HepG2 (cell line): Measurements from ENCODE around the gene RAC3. TPM values are rescaled to one million over a fixed set of nuclear protein-coding genes. Genes with fewer than 3 reads are reported as not detected.
A peak's percentile ranks its signal among the peaks of the same experiment; 100 is the strongest.

Source experiments
- HDAC6 ChIP-seq: fragments of 200-600 bp; sonication (generic); IDR thresholded peaks from 2 replicates; pipeline ENCODE4 v1.7.0; 2017; ENCODE audit warnings: mild to moderate bottlenecking, antibody characterized with exemption, low read length, low read depth
- HNRNPLL ChIP-seq: fragments of 200-400 bp; formaldehyde crosslinking; IDR thresholded peaks from 2 replicates; pipeline ENCODE4 v1.6.1; 2017; ENCODE audit warnings: mild to moderate bottlenecking, low read depth, low read length; ENCODE audit not compliant: poor library complexity, severe bottlenecking
- LCORL ChIP-seq, 2 experiments: fragments of 450-650 bp in 1 of 2; sonication (generic) in 1 of 2; formaldehyde crosslinking in 1 of 2; IDR thresholded peaks; 2 replicates each; pipeline versions ENCODE4 v1.5.0 to v1.6.1; 2017 to 2020; ENCODE audit warnings: antibody characterized with exemption in 1 of 2, missing genetic modification reagents in 1 of 2
- MEIS2 ChIP-seq: sonication (generic); formaldehyde crosslinking; IDR thresholded peaks from 2 replicates; pipeline ENCODE4 v1.9.0; 2021; ENCODE audit warnings: mild to moderate bottlenecking, missing genetic modification reagents
- NCOA1 ChIP-seq: sonication (generic); formaldehyde crosslinking; IDR thresholded peaks from 2 replicates; pipeline ENCODE4 v1.9.0; 2021; ENCODE audit warnings: missing genetic modification reagents
- NONO ChIP-seq, 2 experiments: fragments of 450-650 bp in 1 of 2; sonication (generic) in 1 of 2; formaldehyde crosslinking in 1 of 2; IDR thresholded peaks in 1 of 2; conservative IDR thresholded peaks in 1 of 2; 2 replicates each; pipeline versions ENCODE4 v1.6.1 to v1.8.0; 2017 to 2022; ENCODE audit warnings: mild to moderate bottlenecking in 1 of 2, missing genetic modification reagents in 1 of 2, moderate library complexity in 1 of 2
- POLR2AphosphoS5 ChIP-seq: IDR thresholded peaks from 2 replicates; pipeline ENCODE4 v1.6.1; 2012; ENCODE audit warnings: low read depth, low read length
- PRPF4 ChIP-seq: fragments of 200-400 bp; formaldehyde crosslinking; IDR thresholded peaks from 2 replicates; pipeline ENCODE4 v1.6.1; 2016; ENCODE audit warnings: low read length, low read depth; ENCODE audit not compliant: poor library complexity, severe bottlenecking
- SMAD3 ChIP-seq: sonication (generic); formaldehyde crosslinking; IDR thresholded peaks from 2 replicates; pipeline ENCODE4 v1.4.0; 2020; ENCODE audit warnings: missing genetic modification reagents
- SOX13 ChIP-seq, 3 experiments: fragments of 450-650 bp in 1 of 3; sonication (generic) in 1 of 3; formaldehyde crosslinking in 1 of 3; IDR thresholded peaks in 2 of 3; conservative IDR thresholded peaks in 1 of 3; 2 replicates each; pipeline versions ENCODE4 v1.5.0 to v1.6.1; 2016 to 2020; ENCODE audit warnings: antibody characterized with exemption in 1 of 3, mild to moderate bottlenecking in 1 of 3, missing compliant biosample characterization in 1 of 3, missing genetic modification reagents in 1 of 3, moderate library complexity in 1 of 3
- TAF1 ChIP-seq: sonication (generic); formaldehyde crosslinking; IDR thresholded peaks from 2 replicates; pipeline ENCODE4 v1.4.0; 2020; ENCODE audit warnings: missing genetic modification reagents
- TEAD2 ChIP-seq: sonication (generic); formaldehyde crosslinking; IDR thresholded peaks from 2 replicates; pipeline ENCODE4 v1.9.0; 2021; ENCODE audit warnings: missing genetic modification reagents
- ZNF737 ChIP-seq: sonication (generic); formaldehyde crosslinking; IDR thresholded peaks from 2 replicates; pipeline ENCODE4 v1.5.0; 2020; ENCODE audit warnings: missing genetic modification reagents, mild to moderate bottlenecking, borderline replicate concordance
- ZNF749 ChIP-seq: sonication (generic); formaldehyde crosslinking; IDR thresholded peaks from 2 replicates; pipeline ENCODE4 v1.8.0; 2022; ENCODE audit warnings: mild to moderate bottlenecking, missing genetic modification reagents, moderate library complexity, borderline replicate concordance
- ZSCAN21 ChIP-seq: sonication (generic); formaldehyde crosslinking; IDR thresholded peaks from 2 replicates; pipeline ENCODE4 v1.8.0; 2022; ENCODE audit warnings: mild to moderate bottlenecking, missing genetic modification reagents, moderate library complexity, borderline replicate concordance
- polyA plus RNA-seq, 8 experiments: library from polyadenylated mRNA; depleted of rRNA in 3 of 8; stranded (reverse) in 7 of 8; unstranded in 1 of 8; fragments of >200 nt; fragmentation: Illumina TruSeq in 4 of 8; extraction: Trizol in 4 of 8; gene quantifications; 2 replicates each; pipeline versions ENCODE4 v1.2.1 to v1.2.3, GENCODE V29; 2011 to 2016; ENCODE audit warnings: low read depth in 4 of 8, missing spikeins in 1 of 8, mixed read lengths in 1 of 8; ENCODE audit not compliant: insufficient read depth in 1 of 8
- total RNA-seq, 5 experiments: library from RNA; depleted of rRNA; stranded (reverse); fragments of >200 nt; fragmentation: Illumina TruSeq; extraction: Trizol; gene quantifications; 2 replicates each; pipeline ENCODE4 v1.2.3, GENCODE V29; 2016; ENCODE audit warnings: low read depth in 1 of 5
- TF ChIP-seq, protein P1 (sequence below): sonication (generic); formaldehyde crosslinking; IDR thresholded peaks from 2 replicates; pipeline ENCODE4 v1.4.0; 2020; ENCODE audit warnings: missing genetic modification reagents
- TF ChIP-seq, protein P2 (sequence below): sonication (generic); formaldehyde crosslinking; IDR thresholded peaks from 2 replicates; pipeline ENCODE4 v1.5.0; 2020; ENCODE audit warnings: mild to moderate bottlenecking, missing genetic modification reagents, borderline replicate concordance

Gene RAC3
- total and polyA plus RNA-seq, 2 of the 13 experiments (the other 11 are each of a cell fraction or from before 2014, with no cell fraction given), result 10.5 to 21.3 TPM

DNA sequence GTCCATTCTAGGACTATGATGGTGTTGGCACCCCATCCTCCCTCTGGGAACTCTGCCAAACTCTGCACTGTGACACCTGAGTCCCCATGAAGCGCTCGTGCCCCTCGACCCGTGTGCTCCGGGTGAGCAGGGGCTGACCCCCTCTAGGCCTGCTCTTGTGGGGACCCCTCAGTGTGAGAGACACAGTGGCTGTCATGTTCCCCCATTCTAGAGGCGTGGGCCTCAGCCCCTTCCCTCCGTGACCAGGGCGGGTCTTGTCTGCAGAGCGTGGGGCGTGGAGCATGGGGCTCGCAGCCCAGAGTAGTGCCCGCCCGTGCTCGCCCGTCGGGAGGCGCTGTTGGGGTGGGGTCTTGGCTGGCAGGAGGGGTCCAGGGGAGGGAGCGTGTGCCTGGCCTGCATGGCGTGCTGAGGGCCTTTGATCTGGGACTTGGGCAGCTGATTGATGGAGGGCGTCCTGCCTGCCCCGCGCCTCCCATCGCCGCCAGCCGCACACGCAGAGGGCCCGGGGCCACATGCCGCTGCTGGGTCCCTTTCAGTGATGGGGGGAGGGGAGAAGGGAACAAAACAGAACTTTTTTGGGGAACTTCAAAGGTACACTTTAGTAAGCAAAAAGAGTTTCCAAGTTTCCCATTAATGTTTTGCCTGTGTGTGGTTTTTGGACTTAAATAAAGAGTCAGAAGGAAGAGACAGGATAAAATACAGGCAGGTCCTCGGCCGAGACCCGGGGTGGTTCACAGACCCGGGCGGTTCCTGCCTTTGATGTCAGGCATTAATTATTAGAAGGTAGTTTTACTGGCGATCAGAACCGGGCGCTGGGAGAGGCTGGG lies 31.3 kb upstream of the RAC3 start (continued):
- TF ChIP-seq, protein P1, sequence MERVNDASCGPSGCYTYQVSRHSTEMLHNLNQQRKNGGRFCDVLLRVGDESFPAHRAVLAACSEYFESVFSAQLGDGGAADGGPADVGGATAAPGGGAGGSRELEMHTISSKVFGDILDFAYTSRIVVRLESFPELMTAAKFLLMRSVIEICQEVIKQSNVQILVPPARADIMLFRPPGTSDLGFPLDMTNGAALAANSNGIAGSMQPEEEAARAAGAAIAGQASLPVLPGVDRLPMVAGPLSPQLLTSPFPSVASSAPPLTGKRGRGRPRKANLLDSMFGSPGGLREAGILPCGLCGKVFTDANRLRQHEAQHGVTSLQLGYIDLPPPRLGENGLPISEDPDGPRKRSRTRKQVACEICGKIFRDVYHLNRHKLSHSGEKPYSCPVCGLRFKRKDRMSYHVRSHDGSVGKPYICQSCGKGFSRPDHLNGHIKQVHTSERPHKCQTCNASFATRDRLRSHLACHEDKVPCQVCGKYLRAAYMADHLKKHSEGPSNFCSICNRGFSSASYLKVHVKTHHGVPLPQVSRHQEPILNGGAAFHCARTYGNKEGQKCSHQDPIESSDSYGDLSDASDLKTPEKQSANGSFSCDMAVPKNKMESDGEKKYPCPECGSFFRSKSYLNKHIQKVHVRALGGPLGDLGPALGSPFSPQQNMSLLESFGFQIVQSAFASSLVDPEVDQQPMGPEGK (CRISPR knock-in tag), result peak; percentile 96
- TF ChIP-seq ZNF749 (CRISPR knock-in tag), result no peak; the same call in 1 of the 2 replicates
- TF ChIP-seq TEAD2 (CRISPR knock-in tag), result no peak
- peak; percentile 66 for TF ChIP-seq PRPF4
- no peak for TF ChIP-seq NONO (IDR thresholded peaks at IDR 0.05)
- peak; percentile 90 for TF ChIP-seq NONO (CRISPR knock-in tag; conservative IDR thresholded peaks at IDR 0.05)
- TF ChIP-seq POLR2AphosphoS5, result peak; percentile 5
- no peak for TF ChIP-seq HDAC6
- no peak; the same call in 1 of the 2 replicates for TF ChIP-seq SOX13 (IDR thresholded peaks at IDR 0.05)
- TF ChIP-seq SOX13 (CRISPR knock-in tag; conservative IDR thresholded peaks at IDR 0.05 in 1 of 2, IDR thresholded peaks at IDR 0.05 in 1 of 2), result peak in 1 of 2 experiments; percentile 61; a peak in 2 of 4 replicates
- peak; percentile 91; the same call in 1 of the 2 replicates for TF ChIP-seq NCOA1 (CRISPR knock-in tag)
- TF ChIP-seq TAF1 (CRISPR knock-in tag), result peak; percentile 60; the same call in 1 of the 2 replicates
- no peak for TF ChIP-seq SMAD3 (CRISPR knock-in tag)
- peak; percentile 87 for TF ChIP-seq MEIS2
- TF ChIP-seq LCORL (IDR thresholded peaks at IDR 0.05), result peak; percentile 63; the same call in 1 of the 2 replicates
- TF ChIP-seq LCORL (CRISPR knock-in tag; IDR thresholded peaks at IDR 0.05), result peak; percentile 54
- 0 out of 2 replicates have a peak, but pooled peaks have one; percentile 59 for TF ChIP-seq ZSCAN21 (CRISPR knock-in tag)
- 0 out of 2 replicates have a peak, but pooled peaks have one; percentile 58 for TF ChIP-seq ZNF737 (CRISPR knock-in tag)
- peak; percentile 58 for TF ChIP-seq HNRNPLL
- TF ChIP-seq, protein P2, sequence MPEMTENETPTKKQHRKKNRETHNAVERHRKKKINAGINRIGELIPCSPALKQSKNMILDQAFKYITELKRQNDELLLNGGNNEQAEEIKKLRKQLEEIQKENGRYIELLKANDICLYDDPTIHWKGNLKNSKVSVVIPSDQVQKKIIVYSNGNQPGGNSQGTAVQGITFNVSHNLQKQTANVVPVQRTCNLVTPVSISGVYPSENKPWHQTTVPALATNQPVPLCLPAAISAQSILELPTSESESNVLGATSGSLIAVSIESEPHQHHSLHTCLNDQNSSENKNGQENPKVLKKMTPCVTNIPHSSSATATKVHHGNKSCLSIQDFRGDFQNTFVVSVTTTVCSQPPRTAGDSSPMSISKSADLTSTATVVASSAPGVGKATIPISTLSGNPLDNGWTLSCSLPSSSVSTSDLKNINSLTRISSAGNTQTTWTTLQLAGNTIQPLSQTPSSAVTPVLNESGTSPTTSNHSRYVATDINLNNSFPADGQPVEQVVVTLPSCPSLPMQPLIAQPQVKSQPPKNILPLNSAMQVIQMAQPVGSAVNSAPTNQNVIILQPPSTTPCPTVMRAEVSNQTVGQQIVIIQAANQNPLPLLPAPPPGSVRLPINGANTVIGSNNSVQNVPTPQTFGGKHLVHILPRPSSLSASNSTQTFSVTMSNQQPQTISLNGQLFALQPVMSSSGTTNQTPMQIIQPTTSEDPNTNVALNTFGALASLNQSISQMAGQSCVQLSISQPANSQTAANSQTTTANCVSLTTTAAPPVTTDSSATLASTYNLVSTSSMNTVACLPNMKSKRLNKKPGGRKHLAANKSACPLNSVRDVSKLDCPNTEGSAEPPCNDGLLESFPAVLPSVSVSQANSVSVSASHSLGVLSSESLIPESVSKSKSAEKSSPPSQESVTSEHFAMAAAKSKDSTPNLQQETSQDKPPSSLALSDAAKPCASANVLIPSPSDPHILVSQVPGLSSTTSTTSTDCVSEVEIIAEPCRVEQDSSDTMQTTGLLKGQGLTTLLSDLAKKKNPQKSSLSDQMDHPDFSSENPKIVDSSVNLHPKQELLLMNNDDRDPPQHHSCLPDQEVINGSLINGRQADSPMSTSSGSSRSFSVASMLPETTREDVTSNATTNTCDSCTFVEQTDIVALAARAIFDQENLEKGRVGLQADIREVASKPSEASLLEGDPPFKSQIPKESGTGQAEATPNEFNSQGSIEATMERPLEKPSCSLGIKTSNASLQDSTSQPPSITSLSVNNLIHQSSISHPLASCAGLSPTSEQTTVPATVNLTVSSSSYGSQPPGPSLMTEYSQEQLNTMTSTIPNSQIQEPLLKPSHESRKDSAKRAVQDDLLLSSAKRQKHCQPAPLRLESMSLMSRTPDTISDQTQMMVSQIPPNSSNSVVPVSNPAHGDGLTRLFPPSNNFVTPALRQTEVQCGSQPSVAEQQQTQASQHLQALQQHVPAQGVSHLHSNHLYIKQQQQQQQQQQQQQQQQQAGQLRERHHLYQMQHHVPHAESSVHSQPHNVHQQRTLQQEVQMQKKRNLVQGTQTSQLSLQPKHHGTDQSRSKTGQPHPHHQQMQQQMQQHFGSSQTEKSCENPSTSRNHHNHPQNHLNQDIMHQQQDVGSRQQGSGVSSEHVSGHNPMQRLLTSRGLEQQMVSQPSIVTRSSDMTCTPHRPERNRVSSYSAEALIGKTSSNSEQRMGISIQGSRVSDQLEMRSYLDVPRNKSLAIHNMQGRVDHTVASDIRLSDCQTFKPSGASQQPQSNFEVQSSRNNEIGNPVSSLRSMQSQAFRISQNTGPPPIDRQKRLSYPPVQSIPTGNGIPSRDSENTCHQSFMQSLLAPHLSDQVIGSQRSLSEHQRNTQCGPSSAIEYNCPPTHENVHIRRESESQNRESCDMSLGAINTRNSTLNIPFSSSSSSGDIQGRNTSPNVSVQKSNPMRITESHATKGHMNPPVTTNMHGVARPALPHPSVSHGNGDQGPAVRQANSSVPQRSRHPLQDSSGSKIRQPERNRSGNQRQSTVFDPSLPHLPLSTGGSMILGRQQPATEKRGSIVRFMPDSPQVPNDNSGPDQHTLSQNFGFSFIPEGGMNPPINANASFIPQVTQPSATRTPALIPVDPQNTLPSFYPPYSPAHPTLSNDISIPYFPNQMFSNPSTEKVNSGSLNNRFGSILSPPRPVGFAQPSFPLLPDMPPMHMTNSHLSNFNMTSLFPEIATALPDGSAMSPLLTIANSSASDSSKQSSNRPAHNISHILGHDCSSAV (CRISPR knock-in tag), result peak; percentile 16; the same call in 1 of the 2 replicates
